WERI-Rb-1 (cell line): ENCODE measurements around the gene LAMA1.

Source experiments
- DNase-seq: peaks from one replicate; pipeline ENCODE4 v3.0.0-alpha.2; 2020
- H3K27ac ChIP-seq: fragments of 250-450 bp; sonication (Bioruptor Pico); 2 replicates; pipeline ENCODE4 v1.5.1; 2020; ENCODE audit warnings: mild to moderate bottlenecking, moderate library complexity
- H3K27me3 ChIP-seq: fragments of 250-450 bp; sonication (Bioruptor Pico); 2 replicates; pipeline ENCODE4 v1.5.1; 2021; ENCODE audit warnings: mild to moderate bottlenecking, low read depth, moderate library complexity; ENCODE audit not compliant: insufficient read depth, severe bottlenecking
- H3K36me3 ChIP-seq: fragments of 250-450 bp; sonication (Bioruptor Pico); 2 replicates; pipeline ENCODE4 v1.5.1; 2020; ENCODE audit warnings: mild to moderate bottlenecking, moderate library complexity
- H3K4me3 ChIP-seq: 2 replicates; pipeline ENCODE4 v1.5.1; 2011; ENCODE audit warnings: low read depth, mild to moderate bottlenecking, control low read depth, low read length
- H3K9me3 ChIP-seq: fragments of 250-450 bp; sonication (Bioruptor Pico); 2 replicates; pipeline ENCODE4 v1.5.1; 2021; ENCODE audit warnings: mild to moderate bottlenecking, moderate library complexity; ENCODE audit not compliant: severe bottlenecking
- CTCF ChIP-seq: IDR thresholded peaks from 2 replicates; pipeline ENCODE4 v1.5.1; 2011; ENCODE audit warnings: low read depth, mild to moderate bottlenecking, control low read depth, inconsistent platforms, low read length

The LAMA1 gene

GRCh38 chr18:6980363-6980762 lies 137.2 kb downstream of the LAMA1 start:
- no peak for DNase-seq
- peaks cover 3% of the 10 kb centered on the region; the same call in 1 of the 2 replicates for H3K36me3 ChIP-seq

GRCh38 chr18:6979954-6980353 lies 137.6 kb downstream of the LAMA1 start:
- H3K27me3 ChIP-seq = no peaks in the 10 kb centered on the region
- TF ChIP-seq CTCF = no peak
- H3K27ac ChIP-seq = no peak overlapping the region
- no peaks in the 10 kb centered on the region for H3K9me3 ChIP-seq
- no peak overlapping the region for H3K4me3 ChIP-seq
- no peaks in the 10 kb centered on the region for H3K36me3 ChIP-seq
- no peak for DNase-seq

More at GRCh38 chr18:6980363-6980762, 137.2 kb downstream of the LAMA1 start:
- no peaks in the 10 kb centered on the region for H3K9me3 ChIP-seq
- TF ChIP-seq CTCF = no peak
- no peak overlapping the region for H3K27ac ChIP-seq
- H3K4me3 ChIP-seq = no peak overlapping the region
- H3K27me3 ChIP-seq = no peaks in the 10 kb centered on the region

- Histone ChIP-seq H3K4me3 (no peak overlapping the region), H3K36me3 (no peaks in the 10 kb centered on the region), H3K27ac (no peak overlapping the region), H3K9me3 (no peaks in the 10 kb centered on the region), H3K27me3 (no peaks in the 10 kb centered on the region)
- TF ChIP-seq CTCF = no peak
- no peak for DNase-seq
These were observed 140.7 kb downstream of the LAMA1 start for GRCh38 chr18:6976935-6977334.

- no peak for TF ChIP-seq CTCF
- no peaks in the 10 kb centered on the region for H3K36me3 ChIP-seq
- H3K4me3 ChIP-seq = no peak overlapping the region
- H3K27ac ChIP-seq = no peak overlapping the region
- no peaks in the 10 kb centered on the region for H3K27me3 ChIP-seq
- no peak for DNase-seq
- no peaks in the 10 kb centered on the region for H3K9me3 ChIP-seq
These were observed 142.5 kb downstream of the LAMA1 start for GRCh38 chr18:6975084-6975483.

- no peaks in the 10 kb centered on the region for H3K36me3 ChIP-seq
- H3K9me3 ChIP-seq = no peaks in the 10 kb centered on the region
- H3K27ac ChIP-seq = no peak overlapping the region
- H3K27me3 ChIP-seq = no peaks in the 10 kb centered on the region
- DNase-seq = no peak
- no peak for TF ChIP-seq CTCF
- H3K4me3 ChIP-seq = no peak overlapping the region
These were observed 145.6 kb downstream of the LAMA1 start for GRCh38 chr18:6971823-6972478.
